DOHH2 (cell line): Measurements from ENCODE around the gene GFM2.
"Not testable (repeated sequence)": the region's sequence is repeated elsewhere in the genome, so short reads cannot be mapped to it uniquely, and the experiment has no call there.

ENCODE experiments used
- H3F3A ChIP-seq: fragments of 200-600 bp; sonication (generic), shearing (Covaris generic); 2 replicates; pipeline ENCODE4 v1.6.0; 2016; ENCODE audit warnings: antibody characterized with exemption, mild to moderate bottlenecking; ENCODE audit not compliant: control insufficient read depth, insufficient read depth
- H3K27ac ChIP-seq: fragments of 200-600 bp; sonication (generic); 2 replicates; pipeline ENCODE4 v1.5.1; 2014; ENCODE audit warnings: low read depth, mild to moderate bottlenecking, low read length, moderate library complexity
- H3K27me3 ChIP-seq: fragments of 200-600 bp; sonication (generic); 2 replicates; pipeline ENCODE4 v1.6.1; 2014; ENCODE audit warnings: mild to moderate bottlenecking, low read length, mixed read lengths; ENCODE audit not compliant: control insufficient read depth
- H3K36me3 ChIP-seq: fragments of 200-600 bp; sonication (generic); 2 replicates; pipeline ENCODE4 v1.6.1; 2014; ENCODE audit warnings: mild to moderate bottlenecking, low read length, moderate library complexity, mixed read lengths; ENCODE audit not compliant: control insufficient read depth
- H3K4me1 ChIP-seq: fragments of 200-600 bp; sonication (generic); 2 replicates; pipeline ENCODE4 v1.6.1; 2014; ENCODE audit warnings: mild to moderate bottlenecking, low read length, mixed read lengths; ENCODE audit not compliant: control insufficient read depth
- H3K4me2 ChIP-seq: fragments of 200-600 bp; sonication (generic); 2 replicates; pipeline ENCODE4 v1.6.0; 2014; ENCODE audit warnings: mild to moderate bottlenecking, low read length, moderate library complexity
- H3K4me3 ChIP-seq: fragments of 200-600 bp; sonication (generic); 2 replicates; pipeline ENCODE4 v1.5.1; 2014; ENCODE audit warnings: mild to moderate bottlenecking, low read length, mixed read lengths
- H3K79me2 ChIP-seq: fragments of 200-600 bp; sonication (generic); 2 replicates; pipeline ENCODE4 v1.6.1; 2014; ENCODE audit warnings: mild to moderate bottlenecking, low read length, mixed read lengths; ENCODE audit not compliant: control insufficient read depth
- H3K9me2 ChIP-seq: fragments of 200-600 bp; sonication (generic); replicated peaks from 2 replicates; pipeline ENCODE4 v1.6.1; 2014; ENCODE audit warnings: mild to moderate bottlenecking, low read length, mixed read lengths; ENCODE audit not compliant: control insufficient read depth
- H3K9me3 ChIP-seq: fragments of 200-600 bp; sonication (generic); 2 replicates; pipeline ENCODE4 v1.6.1; 2014; ENCODE audit warnings: antibody characterized with exemption, low read length, mixed read lengths; ENCODE audit not compliant: control insufficient read depth, insufficient read depth
- H4K20me1 ChIP-seq: fragments of 200-600 bp; sonication (generic); 2 replicates; pipeline ENCODE4 v1.6.0; 2014; ENCODE audit warnings: low read depth, mild to moderate bottlenecking, antibody characterized with exemption, low read length, moderate library complexity; ENCODE audit not compliant: control insufficient read depth, insufficient read depth
- EZH2phosphoT487 ChIP-seq: fragments of 200-600 bp; sonication (generic); IDR thresholded peaks from 2 replicates; pipeline ENCODE4 v1.6.1; 2017; ENCODE audit warnings: borderline replicate concordance, mild to moderate bottlenecking, antibody characterized with exemption, low read length, moderate library complexity, mixed read lengths
- TF ChIP-seq, protein P1 (sequence below): fragments of 200-600 bp; sonication (generic); IDR thresholded peaks from one replicate; pipeline ENCODE4 v1.5.1; 2014; ENCODE audit warnings: antibody characterized with exemption, mild to moderate bottlenecking, low read depth, low read length; ENCODE audit not compliant: poor library complexity, severe bottlenecking

The GFM2 gene

GRCh38 chr5:74762599-74762998 is 4.3 kb downstream of the GFM2 start:
- no peak overlapping the region for H3K4me2 ChIP-seq
- no peak overlapping the region for H3K27ac ChIP-seq
- no peaks in the 10 kb centered on the region for H3F3A ChIP-seq
- H3K4me1 ChIP-seq = peaks cover 16% of the 10 kb centered on the region
- no peak overlapping the region for H3K4me3 ChIP-seq
- no peaks in the 10 kb centered on the region for H3K9me2 ChIP-seq
- H3K27me3 ChIP-seq = no peaks in the 10 kb centered on the region
- peaks cover 70% of the 10 kb centered on the region for H3K36me3 ChIP-seq
- H3K79me2 ChIP-seq = peaks cover 45% of the 10 kb centered on the region
- H4K20me1 ChIP-seq = peaks cover 3% of the 10 kb centered on the region; the same call in 1 of the 2 replicates
- H3K9me3 ChIP-seq = no peaks in the 10 kb centered on the region
- TF ChIP-seq, protein P1, sequence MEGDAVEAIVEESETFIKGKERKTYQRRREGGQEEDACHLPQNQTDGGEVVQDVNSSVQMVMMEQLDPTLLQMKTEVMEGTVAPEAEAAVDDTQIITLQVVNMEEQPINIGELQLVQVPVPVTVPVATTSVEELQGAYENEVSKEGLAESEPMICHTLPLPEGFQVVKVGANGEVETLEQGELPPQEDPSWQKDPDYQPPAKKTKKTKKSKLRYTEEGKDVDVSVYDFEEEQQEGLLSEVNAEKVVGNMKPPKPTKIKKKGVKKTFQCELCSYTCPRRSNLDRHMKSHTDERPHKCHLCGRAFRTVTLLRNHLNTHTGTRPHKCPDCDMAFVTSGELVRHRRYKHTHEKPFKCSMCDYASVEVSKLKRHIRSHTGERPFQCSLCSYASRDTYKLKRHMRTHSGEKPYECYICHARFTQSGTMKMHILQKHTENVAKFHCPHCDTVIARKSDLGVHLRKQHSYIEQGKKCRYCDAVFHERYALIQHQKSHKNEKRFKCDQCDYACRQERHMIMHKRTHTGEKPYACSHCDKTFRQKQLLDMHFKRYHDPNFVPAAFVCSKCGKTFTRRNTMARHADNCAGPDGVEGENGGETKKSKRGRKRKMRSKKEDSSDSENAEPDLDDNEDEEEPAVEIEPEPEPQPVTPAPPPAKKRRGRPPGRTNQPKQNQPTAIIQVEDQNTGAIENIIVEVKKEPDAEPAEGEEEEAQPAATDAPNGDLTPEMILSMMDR = no peak
- no peak for TF ChIP-seq EZH2phosphoT487

GRCh38 chr5:74761241-74761640 is 5.7 kb downstream of the GFM2 start:
- peaks cover 71% of the 10 kb centered on the region for H3K36me3 ChIP-seq
- H4K20me1 ChIP-seq = no peaks in the 10 kb centered on the region
- peaks cover 16% of the 10 kb centered on the region for H3K4me1 ChIP-seq
- H3K9me2 ChIP-seq = no peaks in the 10 kb centered on the region
- TF ChIP-seq EZH2phosphoT487 = no peak
- TF ChIP-seq, protein P1 = no peak
- H3K4me2 ChIP-seq = no peak overlapping the region
- H3K79me2 ChIP-seq = peaks cover 31% of the 10 kb centered on the region
- H3K27me3 ChIP-seq = no peaks in the 10 kb centered on the region
- H3F3A ChIP-seq = no peaks in the 10 kb centered on the region
- peaks cover 4% of the 10 kb centered on the region; the same call in 1 of the 2 replicates for H3K9me3 ChIP-seq
- H3K27ac ChIP-seq = no peak overlapping the region
- H3K4me3 ChIP-seq = no peak overlapping the region

DNA sequence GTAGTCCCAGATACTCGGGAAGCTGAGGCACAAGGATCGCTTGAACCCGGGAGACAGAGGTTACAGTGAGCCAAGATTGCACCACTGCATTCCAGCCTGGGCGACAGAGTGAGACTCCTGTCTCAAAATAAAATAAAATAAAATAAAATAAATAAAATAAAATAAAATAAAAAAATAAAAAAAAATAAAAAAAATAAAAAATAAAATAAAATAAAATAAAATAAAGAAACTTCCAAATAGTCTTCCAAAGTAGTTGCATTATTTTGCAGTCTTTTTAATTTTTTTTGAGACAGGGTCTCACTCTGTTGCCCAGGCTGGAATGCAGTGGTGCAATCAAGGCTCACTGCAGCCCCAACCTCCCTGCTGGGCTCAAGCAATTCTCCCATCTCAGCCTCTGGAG is 18.2 kb downstream of the GFM2 start:
- peaks cover 69% of the 10 kb centered on the region for H3K36me3 ChIP-seq
- not testable (repeated sequence) for H3K27ac ChIP-seq, H4K20me1 ChIP-seq, H3K4me1 ChIP-seq, H3K4me2 ChIP-seq, H3K9me3 ChIP-seq, H3K79me2 ChIP-seq, H3K27me3 ChIP-seq, H3K9me2 ChIP-seq, H3K4me3 ChIP-seq, H3F3A ChIP-seq

GRCh38 chr5:74738406-74738805 is 28.5 kb downstream of the GFM2 start:
- no peak overlapping the region for H3K4me3 ChIP-seq
- no peaks in the 10 kb centered on the region for H3F3A ChIP-seq
- no peak overlapping the region for H3K27ac ChIP-seq
- H3K9me2 ChIP-seq = no peaks in the 10 kb centered on the region
- TF ChIP-seq, protein P1 = no peak
- no peak for TF ChIP-seq EZH2phosphoT487
- H4K20me1 ChIP-seq = peaks cover 3% of the 10 kb centered on the region; the same call in 1 of the 2 replicates
- no peaks in the 10 kb centered on the region for H3K4me1 ChIP-seq
- no peaks in the 10 kb centered on the region for H3K9me3 ChIP-seq
- H3K79me2 ChIP-seq = no peaks in the 10 kb centered on the region
- H3K36me3 ChIP-seq = peaks cover 79% of the 10 kb centered on the region
- H3K27me3 ChIP-seq = no peaks in the 10 kb centered on the region
- no peak overlapping the region for H3K4me2 ChIP-seq
